Suppressor macrophage treated with lipopolysaccharide for 1 hour (primary cell): ENCODE measurements around the gene MAFB.

Experiments used
- DNase-seq, 3 donors: peaks; one replicate each; pipeline ENCODE4 v3.0.0-alpha.2; 2020 to 2022

The MAFB gene

DNA sequence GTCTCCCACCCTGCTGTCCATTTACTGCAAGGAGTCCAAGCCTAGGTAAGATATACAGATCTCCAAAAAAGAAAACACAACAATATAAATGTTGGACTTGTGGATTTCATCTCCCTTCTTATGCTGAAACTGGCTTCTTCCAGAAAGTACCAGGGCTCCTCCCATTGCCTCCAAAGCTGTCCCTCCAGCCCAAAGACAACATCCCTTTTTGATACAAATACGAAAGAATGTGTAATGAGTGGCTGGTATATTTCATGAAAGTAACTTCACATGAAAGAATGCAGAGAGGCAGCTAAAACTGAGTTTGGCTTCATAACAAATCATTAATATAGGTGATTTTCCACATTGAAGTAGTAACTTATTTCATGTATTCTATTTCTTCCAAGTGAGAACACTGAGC is 7.9 kb downstream of the MAFB start:
- DNase-seq: peak in 2 of 3 donors; percentile 34 to 52

DNA sequence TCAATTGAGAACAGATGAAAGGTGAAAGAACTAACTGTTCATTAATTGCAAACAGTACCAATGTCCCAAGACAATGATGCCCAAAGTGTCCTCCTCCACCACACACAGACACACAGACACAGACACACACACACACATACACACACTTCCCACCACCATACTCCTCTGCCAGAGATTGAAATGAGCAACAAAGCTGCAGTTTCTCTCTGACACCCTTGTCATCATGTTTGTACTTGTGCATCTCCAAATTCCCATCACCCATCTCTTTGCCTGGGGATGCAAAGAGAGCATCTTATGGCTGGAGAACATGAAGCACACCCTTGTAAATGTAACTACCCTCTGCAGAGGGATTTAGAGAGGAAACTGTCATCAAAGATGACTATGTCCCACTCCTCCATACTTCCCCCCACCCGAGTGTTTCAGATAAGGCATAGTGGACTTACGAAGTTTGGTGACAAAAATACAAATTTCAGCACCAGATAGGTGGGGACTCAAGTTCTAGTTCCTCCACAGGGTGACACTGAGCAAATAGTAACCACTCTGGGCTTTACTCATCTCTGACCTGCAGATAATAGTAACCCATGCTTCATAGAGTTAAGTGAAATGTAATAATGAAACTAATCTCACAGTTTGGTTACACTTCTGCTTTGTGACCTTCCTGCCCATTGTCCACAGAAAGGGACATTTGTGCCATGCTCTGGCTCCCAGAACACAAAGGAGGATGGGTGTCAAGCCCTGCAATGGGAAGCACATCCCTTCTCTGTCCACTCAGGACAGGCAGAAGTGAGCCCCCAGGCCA is 8.7 kb downstream of the MAFB start:
- DNase-seq: peak; percentile 38 to 75 (median 65)

DNA sequence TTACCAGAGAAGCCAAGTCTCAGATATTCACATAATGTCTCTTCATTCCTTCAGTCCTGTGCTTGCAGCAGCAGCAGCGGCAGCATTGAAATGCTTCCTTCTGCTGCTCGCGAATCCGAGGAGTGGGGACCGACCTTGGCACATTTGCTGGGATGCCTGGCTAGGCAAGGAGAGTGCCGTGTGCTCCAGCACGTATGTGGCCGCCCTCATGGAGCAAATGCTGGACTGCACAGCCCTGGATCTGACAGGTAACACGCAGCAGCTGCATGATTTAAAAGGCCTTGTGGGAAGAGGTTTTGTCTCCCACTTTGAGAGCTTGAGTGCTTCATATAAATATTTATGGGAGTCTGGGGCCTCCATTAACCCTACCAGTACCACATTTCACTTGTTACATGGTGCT is 9.9 kb downstream of the MAFB start:
- DNase-seq: no peak

DNA sequence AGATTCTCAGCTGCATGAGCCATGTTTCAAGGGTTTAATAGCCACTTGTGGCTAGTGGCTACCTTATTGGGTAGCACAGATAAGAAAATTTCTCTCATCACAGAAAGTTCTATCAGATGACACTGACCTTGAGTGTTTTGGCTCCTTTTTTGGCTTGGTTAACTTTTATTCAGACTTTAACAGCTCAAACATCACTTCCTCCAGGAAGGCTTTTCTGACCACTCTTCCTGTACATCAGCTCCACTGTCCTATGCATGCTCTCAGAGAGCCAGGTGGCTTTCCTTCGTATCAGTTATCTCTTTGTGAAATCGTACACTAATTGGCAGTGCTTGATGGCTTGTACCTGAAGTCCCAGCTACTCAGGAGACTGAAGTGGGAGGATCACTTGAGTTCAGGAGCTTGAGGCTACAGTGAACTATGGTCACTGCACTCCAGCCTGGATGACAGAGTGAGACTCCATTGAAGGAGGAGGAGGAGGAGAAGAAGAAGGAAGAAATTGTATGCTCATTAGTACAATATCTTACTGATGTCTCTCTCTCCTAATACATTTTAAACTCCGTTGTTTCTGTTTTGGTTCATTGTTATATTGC is 10.7 kb downstream of the MAFB start:
- no peak for DNase-seq

DNA sequence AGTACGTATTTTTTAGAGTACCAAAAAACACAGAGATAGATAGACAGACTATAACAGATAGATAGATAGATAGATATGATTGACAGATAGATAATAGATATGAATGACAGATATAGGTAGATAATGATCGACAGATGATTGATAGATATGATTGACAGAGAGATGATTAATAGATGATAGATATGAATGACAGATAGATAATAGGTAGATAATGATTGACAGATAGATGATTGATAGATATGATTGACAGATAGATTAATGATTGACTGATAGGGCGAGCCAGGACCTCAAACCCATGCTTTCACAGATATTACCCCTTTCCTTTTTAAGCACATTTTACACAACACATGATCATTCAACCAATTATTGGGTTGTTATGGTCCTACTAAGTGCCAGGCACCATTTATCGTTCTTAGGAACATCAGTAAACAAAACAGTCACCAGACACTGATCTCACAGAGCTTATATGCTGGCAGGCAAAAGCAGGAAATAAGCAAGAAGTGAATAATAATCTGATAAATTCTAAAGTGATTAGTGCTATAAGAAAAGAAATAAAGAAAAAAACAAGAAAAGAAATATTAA is 11.6 kb downstream of the MAFB start:
- DNase-seq: no peak

DNA sequence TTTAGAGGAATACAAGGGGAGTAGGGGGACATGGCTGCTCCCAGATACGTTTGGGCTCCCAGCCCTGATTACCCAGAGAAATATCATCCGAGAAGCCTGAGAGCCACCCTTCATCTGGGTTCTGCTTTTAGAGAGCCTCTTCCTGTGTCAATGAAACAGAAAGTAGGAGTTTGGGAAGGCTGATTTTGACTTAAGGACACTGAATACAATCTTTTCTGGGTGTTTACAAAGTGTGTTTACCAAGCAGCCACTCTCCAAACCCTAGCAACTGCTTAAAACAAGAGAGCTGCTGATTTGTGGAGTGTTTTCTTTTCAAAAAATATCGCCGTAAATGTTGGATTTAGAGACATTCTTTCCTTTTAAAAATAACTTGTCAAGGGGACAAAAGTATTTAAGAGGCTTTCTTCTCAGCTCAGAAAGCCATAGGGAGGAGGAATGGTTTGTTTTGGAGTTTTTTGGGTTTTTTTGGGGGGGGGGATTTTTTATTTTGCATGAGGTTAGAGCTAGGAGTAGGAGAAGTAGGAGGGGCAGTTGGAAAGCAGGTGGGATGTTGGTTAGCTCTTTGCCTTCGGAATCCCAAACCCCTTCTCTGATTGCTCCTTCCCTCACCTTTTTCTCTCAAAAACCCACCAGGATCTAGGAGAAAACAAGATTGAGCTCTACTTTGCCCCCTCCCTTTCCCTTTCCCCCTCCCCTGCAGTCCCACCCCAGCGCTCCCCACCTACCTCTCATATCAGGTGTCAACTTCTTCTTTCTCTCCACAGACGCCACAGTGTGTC is 12.4 kb downstream of the MAFB start:
- peak; percentile 60 to 68 (median 62) for DNase-seq

DNA sequence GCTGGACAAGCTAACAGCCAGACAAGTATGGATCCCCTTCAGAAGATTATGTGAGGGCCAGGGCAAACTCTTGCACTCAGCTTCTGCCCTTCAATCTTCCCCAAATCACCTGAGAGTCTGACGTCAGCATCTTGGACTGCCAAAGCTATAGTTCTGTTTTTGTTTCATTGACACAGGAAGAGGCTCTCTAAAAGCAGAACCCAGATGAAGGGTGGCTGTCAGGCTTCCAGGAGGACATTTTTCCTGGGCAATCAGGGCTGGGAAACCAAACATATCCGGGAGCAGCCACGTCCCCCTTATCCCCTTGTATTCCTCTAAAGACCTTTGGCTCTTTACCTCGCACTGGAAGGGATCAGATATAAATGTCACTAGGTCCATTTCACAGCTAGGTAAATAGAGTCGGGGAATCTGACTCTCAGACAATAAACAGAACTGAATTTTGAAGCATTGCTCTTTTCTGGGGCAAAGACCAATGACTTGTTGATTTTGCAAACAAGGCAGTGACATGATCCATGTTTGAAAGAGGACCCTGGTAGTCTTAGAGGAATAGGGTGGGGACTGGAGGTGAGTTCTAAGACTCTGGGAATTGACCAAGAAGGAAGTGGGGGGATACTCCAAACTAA is 13.3 kb downstream of the MAFB start:
- peak; percentile 40 to 47 (median 41) for DNase-seq

DNA sequence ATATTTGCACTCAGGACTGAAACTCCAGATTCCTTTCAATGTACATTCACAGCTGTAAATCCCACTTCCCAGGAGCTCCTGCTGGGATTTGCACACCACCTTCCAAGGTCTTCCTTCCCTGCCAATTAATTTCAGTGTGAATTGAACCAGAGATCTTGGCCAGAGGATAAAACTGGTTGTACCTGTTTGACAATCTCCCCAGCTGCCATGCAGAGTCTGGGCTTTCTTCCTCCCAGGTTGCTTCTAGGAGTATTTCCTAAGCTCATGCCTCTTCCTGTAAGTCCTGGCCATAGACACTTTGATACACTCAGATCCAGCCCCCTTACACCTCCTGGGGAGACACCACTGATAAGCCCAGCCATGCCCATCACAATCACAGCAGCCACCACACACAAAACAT is 15.6 kb downstream of the MAFB start:
- DNase-seq: no peak

DNA sequence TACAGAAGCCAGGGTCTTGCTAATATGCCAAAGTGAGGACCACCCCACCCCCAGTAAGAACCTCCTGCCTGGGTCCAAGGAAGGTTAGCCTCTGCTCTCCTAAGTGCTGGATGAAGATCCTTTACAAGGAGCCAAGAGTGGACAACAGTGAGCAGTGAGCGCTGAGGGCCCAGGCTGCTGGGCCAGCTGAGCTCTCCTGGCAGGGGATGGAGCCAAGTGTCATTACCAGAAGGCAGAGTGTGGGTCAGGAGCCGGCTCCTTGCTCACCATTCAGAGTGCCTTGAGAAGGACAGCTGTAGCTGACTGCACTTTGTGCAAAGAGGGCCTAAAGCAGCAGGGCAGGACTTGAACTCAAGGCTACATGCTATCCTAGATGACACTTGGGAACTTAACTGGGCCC is 16.9 kb downstream of the MAFB start:
- no peak for DNase-seq

DNA sequence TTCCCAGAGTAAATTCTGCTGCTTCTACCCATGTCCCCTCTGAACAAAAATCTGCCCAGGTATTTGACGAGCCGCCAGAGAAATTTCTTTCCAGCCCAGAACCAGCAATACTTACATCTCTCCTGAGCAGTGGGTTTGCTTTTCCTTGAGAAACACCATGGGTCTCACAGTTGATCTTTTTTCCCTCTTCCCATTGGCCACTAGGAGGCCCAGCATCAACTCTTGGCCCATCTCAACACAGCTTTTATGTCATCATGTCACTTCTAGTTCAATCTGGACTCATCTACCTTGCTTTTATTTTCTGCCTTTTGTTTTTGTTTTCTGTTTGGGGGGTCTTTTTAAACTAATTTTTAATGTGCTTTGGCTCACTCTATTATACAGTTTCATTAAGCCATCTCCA is 18.8 kb downstream of the MAFB start:
- DNase-seq: no peak

DNA sequence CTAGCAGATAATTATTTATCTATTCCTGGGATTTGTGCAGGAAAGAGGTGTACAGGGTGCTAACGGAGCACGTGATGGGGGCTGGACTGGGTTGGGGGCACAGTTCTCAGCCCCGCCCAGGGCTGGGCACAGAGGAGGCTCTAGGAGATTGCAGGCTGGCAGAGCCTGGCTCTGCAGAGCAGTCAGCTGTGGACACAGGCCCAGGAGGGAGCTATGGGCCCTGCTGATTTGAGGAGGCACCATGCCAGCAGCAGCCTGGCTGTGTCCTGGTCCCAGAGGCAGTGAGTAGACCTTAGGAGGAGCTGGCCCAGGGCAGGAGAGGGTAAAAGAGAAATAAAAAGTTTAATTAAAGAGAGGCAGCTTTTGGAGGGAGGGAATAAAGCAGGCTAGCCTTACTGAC is 19.3 kb downstream of the MAFB start:
- DNase-seq: no peak

DNA sequence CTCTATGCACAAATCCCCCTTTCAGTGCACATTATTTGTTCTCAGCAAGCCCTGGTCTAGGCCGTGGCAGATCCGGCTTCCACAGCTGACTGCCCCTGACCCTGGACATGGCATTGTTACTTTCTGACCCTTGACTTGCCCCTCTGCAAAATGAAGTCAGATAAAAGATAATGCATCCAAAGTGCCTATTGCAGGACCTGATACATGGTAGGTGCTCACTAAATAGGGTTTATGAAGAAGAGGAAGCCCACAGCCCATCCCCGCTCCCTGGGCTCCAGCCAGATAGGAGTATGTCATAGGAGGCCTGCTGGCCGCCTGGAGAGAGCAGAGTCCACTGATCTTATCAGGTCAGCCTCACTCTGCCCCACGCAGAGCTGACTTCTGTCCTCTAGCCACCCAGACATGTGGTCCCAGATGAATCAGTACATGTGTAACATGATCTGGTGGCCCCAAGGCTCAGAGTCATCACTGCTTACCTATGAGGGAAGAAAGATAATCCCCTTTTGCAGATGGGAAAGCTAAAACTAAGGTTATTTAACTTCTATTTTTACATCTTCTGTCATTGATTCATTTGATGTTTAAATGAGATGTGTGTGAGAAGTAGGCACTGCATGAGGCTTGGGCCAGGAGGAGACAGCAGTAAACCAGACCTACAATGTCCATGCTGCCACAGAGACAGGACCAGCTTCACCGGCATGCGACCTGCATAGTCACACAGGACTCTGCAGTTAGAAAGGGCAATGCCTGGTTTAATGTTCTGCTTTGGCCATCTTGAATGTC is 20.4 kb downstream of the MAFB start:
- DNase-seq: no peak

DNA sequence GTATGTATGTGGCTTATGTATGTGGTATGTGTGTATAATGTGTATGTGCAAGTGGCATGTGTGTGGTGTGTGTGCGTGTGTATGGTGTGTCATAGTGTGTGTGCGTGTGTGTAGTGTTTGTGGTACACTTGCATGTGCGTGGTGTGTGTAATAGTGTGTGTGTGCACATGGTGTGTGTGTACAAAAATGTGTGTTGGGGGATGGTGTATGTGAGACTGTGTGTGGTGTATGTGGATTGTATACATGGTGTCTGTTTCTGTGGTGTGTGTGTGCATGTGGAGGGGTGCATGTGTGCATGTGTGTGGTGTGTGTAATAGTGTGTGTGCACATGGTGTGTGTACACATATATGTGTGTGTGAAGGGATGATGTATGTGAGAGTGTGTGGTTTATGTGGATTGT is 21.5 kb downstream of the MAFB start:
- DNase-seq: no peak

DNA sequence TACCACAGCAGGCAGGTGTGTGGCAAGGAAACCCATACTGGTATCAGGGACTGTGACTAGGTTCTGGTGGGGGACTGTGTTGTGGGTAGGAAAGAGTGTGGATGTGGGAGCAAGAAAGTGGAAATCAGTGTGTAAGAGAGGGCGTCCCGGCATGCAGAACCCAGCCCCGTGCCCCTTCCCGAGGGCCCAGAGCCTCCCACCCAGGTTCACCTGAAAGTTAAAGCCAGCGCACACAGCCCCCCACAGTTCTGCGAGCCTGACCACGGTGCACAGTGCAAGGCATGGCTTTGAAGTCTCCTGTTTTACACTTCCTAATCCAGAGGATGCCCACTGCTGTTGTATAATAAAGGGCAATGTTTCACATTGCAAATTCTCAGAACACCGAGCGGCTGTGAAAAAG is 22.7 kb downstream of the MAFB start:
- no peak for DNase-seq

DNA sequence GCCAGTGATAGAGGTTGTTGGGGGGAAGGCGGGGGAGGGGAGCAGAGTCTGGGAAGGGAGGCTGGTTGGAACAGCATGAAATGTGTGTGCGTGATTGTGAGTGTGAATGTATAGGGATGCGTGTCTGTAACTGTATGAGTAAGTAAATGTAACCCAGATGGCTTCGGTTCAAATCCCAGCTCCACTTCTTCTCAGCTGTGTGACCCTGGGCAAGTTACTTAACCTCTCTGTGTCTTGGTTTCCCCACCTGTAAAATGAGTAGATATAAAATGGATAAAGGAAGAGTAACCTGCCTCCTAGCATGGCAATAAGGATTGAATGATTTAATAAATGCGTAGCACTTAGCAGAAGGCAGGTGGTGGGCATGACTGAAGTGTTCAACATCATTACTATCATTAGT is 24.1 kb downstream of the MAFB start:
- DNase-seq: no peak

DNA sequence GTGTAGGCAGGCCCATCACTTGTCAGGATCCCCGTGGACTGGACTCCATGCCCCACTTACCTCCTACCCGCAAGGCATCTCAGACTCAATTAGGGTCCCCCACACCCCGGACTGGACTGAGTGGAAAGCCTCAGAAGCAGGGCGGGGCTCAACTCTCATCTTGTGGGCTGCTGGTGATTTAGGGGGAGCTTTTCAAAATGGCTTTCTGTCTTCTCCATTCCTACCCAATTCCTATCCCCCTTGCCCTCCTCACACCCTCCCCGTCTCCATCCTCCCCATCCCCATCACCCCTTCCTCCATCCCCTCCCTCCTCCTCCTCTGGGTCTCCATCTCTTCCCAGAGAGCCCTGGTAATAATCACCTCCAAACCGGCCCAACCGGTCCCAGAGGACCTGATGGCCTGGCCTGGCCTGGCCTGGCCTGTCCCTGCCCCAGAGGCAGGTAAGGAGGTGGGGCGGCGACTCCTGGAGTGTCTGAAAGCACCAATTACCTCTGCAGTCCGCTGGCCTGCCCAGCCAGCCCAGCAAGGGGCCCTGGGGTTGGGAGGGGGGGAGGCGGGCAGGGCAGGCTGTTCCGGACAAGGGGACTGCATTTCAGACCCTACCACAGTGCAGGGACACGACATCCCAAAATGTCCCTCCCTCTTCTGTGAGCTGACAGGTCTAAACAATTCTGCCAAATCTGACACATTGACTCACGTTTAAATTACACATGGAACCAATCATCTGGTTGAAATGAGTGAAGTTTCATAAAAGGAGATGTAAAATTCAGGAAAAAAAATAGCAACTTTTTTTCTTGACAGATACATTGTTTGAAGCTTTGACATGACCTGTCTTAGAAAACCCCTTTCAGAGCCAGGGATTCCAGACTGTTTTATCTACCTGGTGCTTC is 24.8 kb downstream of the MAFB start:
- DNase-seq: no peak

DNA sequence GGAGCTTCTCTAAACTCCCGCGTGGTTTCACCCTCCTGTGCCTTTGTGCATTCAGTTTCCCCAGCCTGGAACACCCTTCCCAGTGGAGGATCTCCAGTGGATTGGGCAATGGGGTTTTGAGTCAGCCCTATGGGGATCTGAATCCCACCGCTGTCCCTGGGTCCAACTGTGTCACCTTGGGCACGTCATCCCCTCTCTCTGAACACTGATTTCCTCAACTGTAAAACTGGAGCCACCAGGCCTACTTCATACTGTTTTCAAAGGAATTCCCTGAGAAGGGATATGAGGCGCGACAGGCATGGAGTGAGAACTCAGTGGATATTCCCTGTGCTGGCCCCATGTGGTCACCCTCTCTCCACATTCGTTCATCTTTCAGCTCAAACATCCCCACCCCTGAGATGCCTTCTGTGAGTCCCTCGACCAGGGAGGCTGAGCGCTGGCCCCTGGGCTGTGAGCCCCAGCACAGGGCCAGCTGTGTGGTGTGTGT is 25.7 kb downstream of the MAFB start:
- no peak for DNase-seq

DNA sequence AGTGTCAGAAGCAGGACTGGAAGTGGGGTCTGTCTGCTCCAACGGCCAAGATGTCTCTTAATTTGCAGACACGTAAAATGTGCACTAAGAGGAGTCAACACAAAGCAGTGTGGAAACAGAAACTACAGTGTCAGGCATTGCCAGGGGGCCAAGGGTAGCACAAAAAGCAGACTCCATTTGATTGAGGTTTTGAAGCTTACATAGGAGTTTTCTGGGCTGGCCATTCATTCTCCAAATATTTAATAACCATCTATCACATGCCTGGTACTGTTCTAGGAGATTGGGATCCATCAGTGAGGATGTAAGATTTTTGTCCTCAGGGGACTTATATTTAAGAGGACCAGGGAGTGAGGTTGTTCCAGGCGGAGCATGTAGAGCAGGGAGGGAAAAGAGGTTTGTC is 29.5 kb downstream of the MAFB start:
- DNase-seq: no peak

DNA sequence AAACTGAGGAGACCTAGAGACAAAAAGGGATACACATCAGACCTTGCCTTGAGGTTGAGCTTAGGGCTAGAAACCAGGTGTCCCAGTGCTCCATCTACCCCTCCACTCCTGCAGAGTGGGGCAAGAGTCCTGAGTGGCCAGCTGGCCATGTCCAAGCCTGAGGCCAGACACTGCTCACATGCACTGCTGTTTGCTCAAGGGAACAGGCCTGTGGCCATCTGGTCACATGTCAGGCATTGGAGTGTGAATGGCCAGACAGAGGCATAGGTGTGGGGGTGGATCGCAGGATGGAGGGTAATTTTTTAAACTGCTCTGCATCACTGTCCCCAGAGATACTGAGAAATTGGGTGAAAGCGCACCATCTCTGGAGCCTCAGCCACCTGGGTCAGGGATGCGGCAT is 30.5 kb downstream of the MAFB start:
- DNase-seq: no peak

DNA sequence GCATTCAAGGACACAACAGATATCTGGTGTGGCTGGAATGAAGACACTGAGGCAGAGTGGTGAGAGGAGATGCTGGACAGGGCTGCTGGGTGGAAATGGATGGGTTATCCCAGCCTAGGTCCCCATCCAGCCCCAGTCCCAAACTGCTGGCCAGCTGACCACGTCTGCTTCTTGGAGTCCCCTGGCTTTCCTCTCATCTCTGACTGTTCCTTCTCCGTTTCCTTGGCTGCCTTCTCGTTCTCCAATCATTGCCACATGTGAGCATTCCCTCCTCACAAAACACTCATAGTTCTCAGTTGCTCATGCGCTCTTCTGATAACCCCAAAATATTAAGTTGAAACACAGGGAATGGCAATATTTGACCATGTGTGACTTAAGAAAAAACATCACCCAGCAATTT is 31.5 kb downstream of the MAFB start:
- DNase-seq: no peak

DNA sequence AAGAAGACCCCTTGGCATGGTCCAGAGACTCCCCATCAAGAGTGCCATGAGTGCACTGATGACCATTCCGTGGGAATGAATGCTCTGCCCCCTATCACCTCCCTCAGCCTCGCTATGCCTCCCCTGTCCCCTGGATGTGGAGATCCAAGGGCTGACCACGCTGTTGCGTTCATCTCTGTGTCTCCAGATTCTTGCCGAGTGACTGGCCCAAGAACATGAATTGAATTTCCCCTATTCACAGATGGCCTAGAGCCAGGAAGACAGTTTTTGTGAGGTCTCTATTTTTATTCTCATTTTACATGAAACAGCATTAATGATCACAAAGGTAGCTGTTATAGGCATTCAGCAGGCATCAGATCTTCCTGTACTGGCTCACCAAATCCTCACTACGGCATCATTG is 33.6 kb downstream of the MAFB start:
- no peak for DNase-seq
